ENCODE measurements around the gene LRP10. TPM values are rescaled to one million over a fixed set of nuclear protein-coding genes. Genes with fewer than 3 reads are reported as not detected.

Gene LRP10
- polyA plus RNA-seq, 2 of the 4 experiments (the other 2 are of a cell fraction), result 57.2 to 74.3 TPM

GRCh38 chr14:22884738-22885523, 13.4 kb downstream of the LRP10 start:
- TF ChIP-seq CEBPB (IDR thresholded peaks at IDR 0.05) (no peak), HDAC2 (IDR thresholded peaks at IDR 0.05) (no peak), FOSL2 (IDR thresholded peaks at IDR 0.05) (no peak), FOSL2 (CRISPR knock-in tag; IDR thresholded peaks at IDR 0.05) (no peak), ZC3H11A (IDR thresholded peaks at IDR 0.05) (no peak), RARB (CRISPR knock-in tag; IDR thresholded peaks at IDR 0.05) (no peak), HOXB13 (CRISPR knock-in tag; IDR thresholded peaks at IDR 0.05; ENCODE audit: low read depth) (no peak), SREBF2 (IDR thresholded peaks at IDR 0.05) (no peak)
- TF ChIP-seq, protein P1, sequence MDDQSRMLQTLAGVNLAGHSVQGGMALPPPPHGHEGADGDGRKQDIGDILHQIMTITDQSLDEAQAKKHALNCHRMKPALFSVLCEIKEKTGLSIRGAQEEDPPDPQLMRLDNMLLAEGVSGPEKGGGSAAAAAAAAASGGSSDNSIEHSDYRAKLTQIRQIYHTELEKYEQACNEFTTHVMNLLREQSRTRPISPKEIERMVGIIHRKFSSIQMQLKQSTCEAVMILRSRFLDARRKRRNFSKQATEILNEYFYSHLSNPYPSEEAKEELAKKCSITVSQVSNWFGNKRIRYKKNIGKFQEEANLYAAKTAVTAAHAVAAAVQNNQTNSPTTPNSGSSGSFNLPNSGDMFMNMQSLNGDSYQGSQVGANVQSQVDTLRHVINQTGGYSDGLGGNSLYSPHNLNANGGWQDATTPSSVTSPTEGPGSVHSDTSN (IDR thresholded peaks at IDR 0.05), result no peak
- TF ChIP-seq, protein P2, sequence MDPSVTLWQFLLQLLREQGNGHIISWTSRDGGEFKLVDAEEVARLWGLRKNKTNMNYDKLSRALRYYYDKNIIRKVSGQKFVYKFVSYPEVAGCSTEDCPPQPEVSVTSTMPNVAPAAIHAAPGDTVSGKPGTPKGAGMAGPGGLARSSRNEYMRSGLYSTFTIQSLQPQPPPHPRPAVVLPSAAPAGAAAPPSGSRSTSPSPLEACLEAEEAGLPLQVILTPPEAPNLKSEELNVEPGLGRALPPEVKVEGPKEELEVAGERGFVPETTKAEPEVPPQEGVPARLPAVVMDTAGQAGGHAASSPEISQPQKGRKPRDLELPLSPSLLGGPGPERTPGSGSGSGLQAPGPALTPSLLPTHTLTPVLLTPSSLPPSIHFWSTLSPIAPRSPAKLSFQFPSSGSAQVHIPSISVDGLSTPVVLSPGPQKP (IDR thresholded peaks at IDR 0.05; ENCODE audit: low read depth, low read length), result no peak
- ATAC-seq (no peak), DNase-seq (ENCODE audit: low read depth in 1 of 2, low spot score in 1 of 2) (no peak), FAIRE-seq (no peak)
- WGBS (ENCODE audit: missing lambda C conversion rate), result 84% methylated on average over 10 of the region's 11 CpGs
- peaks cover 13% of the 10 kb centered on the region for H3K4me1 ChIP-seq
- no peak overlapping the region for H3K4me2 ChIP-seq
- no peaks in the 10 kb centered on the region for H3K9me3 ChIP-seq
- no peak overlapping the region for H3K27ac ChIP-seq
- CTCF ChIA-PET, result interaction anchor here (1.2 to 23.1 kb wide), 10 partner anchors 11 to 329 kb away, joined by 3 to 368 read pairs (median 8); partner anchors contain the start of gene LRP10
- H3K4me3 ChIP-seq, result no peak overlapping the region
- POLR2A ChIA-PET, result interaction anchor here (2.0 kb wide), 1 partner anchor 34 kb away, joined by 5 read pairs; the partner anchor contains the start of gene RBM23

- CTCF ChIA-PET, result interaction anchor here (0.9 to 23.1 kb wide), 5 partner anchors 10 to 316 kb away, joined by 3 to 368 read pairs (median 7); partner anchors contain the start of gene LRP10
These were observed 14.4 kb downstream of the LRP10 start for GRCh38 chr14:22885975-22886374.

More at GRCh38 chr14:22885975-22886374, 14.4 kb downstream of the LRP10 start:
- ATAC-seq (no peak), FAIRE-seq (no peak), DNase-seq (ENCODE audit: low read depth in 1 of 2, low spot score in 1 of 2) (no peak)
- Histone ChIP-seq H3K27ac (peak overlapping the region; percentile 87 to 93), H3K4me3 (peak overlapping the region; percentile 61), H3K9me3 (no peaks in the 10 kb centered on the region), H3K4me1 (peaks cover 18% of the 10 kb centered on the region), H3K4me2 (peak overlapping the region; percentile 73)
- WGBS (ENCODE audit: missing lambda C conversion rate), result 94% methylated on average over 21 of the region's 21 CpGs
- TF ChIP-seq SMC3 (IDR thresholded peaks at IDR 0.05) (no peak), HOXA7 (CRISPR knock-in tag; IDR thresholded peaks at IDR 0.05) (no peak), EHMT2 (IDR thresholded peaks at IDR 0.05; ENCODE audit: low read depth) (no peak), RNF2 (IDR thresholded peaks at IDR 0.05; ENCODE audit: borderline replicate concordance, low read depth) (no peak), FOSB (CRISPR knock-in tag; IDR thresholded peaks at IDR 0.05) (no peak), CTCF (IDR thresholded peaks at IDR 0.05) (no peak), BHLHE40 (IDR thresholded peaks at IDR 0.05; ENCODE audit: low read depth, low read length) (no peak), HOXB13 (CRISPR knock-in tag; IDR thresholded peaks at IDR 0.05; ENCODE audit: low read depth) (no peak)
- POLR2A ChIA-PET, result interaction anchor here (1.0 to 2.9 kb wide), 3 partner anchors 11 to 33 kb away, joined by 4 to 11 read pairs (median 5); partner anchors contain the start of genes LRP10 and RBM23

Measured in A549 (cell line).